OCI-M1 (cell line): ENCODE results near the gene ARHGAP18.
A peak's percentile ranks its signal among the peaks of the same experiment; 100 is the strongest.

Source experiments
- DNase-seq: peaks from one replicate; lab custom pipeline; 2025; lab: John Stamatoyannopoulos, UW

The ARHGAP18 gene

GRCh38 chr6:129644567-129645015 is 65.4 kb downstream of the ARHGAP18 start:
- no peak for DNase-seq

- no peak for DNase-seq
These were observed 66.0 kb downstream of the ARHGAP18 start for GRCh38 chr6:129643968-129644367.

- no peak for DNase-seq
These were observed 66.8 kb downstream of the ARHGAP18 start for GRCh38 chr6:129643176-129643575.

GRCh38 chr6:129642322-129642721 is 67.7 kb downstream of the ARHGAP18 start:
- DNase-seq = no peak

GRCh38 chr6:129641344-129641743 is 68.6 kb downstream of the ARHGAP18 start:
- no peak for DNase-seq

GRCh38 chr6:129638686-129639085 is 71.3 kb downstream of the ARHGAP18 start:
- DNase-seq = peak; percentile 54

- no peak for DNase-seq
These were observed 71.8 kb downstream of the ARHGAP18 start for GRCh38 chr6:129638055-129638684.

- DNase-seq = no peak
These were observed 72.5 kb downstream of the ARHGAP18 start for GRCh38 chr6:129637340-129638054.

- DNase-seq = no peak
These were observed 74.4 kb downstream of the ARHGAP18 start for GRCh38 chr6:129635396-129636130.

GRCh38 chr6:129634411-129635230 is 75.4 kb downstream of the ARHGAP18 start:
- peak; percentile 39 for DNase-seq

GRCh38 chr6:129633529-129633928 is 76.4 kb downstream of the ARHGAP18 start:
- DNase-seq = no peak

- DNase-seq = no peak
These were observed 77.8 kb downstream of the ARHGAP18 start for GRCh38 chr6:129632172-129632613.

- no peak for DNase-seq
These were observed 78.9 kb downstream of the ARHGAP18 start for GRCh38 chr6:129631070-129631469.

GRCh38 chr6:129630596-129630995 is 79.4 kb downstream of the ARHGAP18 start:
- no peak for DNase-seq

- DNase-seq = no peak
These were observed 81.7 kb downstream of the ARHGAP18 start for GRCh38 chr6:129628101-129628815.

GRCh38 chr6:129624488-129624887 is 85.5 kb downstream of the ARHGAP18 start:
- DNase-seq = no peak

- DNase-seq = no peak
These were observed 86.8 kb downstream of the ARHGAP18 start for GRCh38 chr6:129623008-129623732.

GRCh38 chr6:129621252-129621651 is 88.7 kb downstream of the ARHGAP18 start:
- DNase-seq = peak; percentile 50

GRCh38 chr6:129620234-129620610 is 89.8 kb downstream of the ARHGAP18 start:
- no peak for DNase-seq

GRCh38 chr6:129619579-129620233 is 90.3 kb downstream of the ARHGAP18 start:
- no peak for DNase-seq
